PC-9 (cell line): ENCODE results near the gene CHEK2. TPM values are rescaled to one million over a fixed set of nuclear protein-coding genes. Genes with fewer than 3 reads are reported as not detected.
"Not testable (repeated sequence)": the region's sequence is repeated elsewhere in the genome, so short reads cannot be mapped to it uniquely, and the experiment has no call there.

Experiments
- BruUV-seq: library from RNA; stranded (reverse); fragments of 400-500 nt; replicated peaks from 2 replicates; lab custom pipeline; 2021; lab: Mats Ljungman, UMichigan
- CTCF ChIA-PET: fragments of 300-600 bp; sonication (Branson Sonifier 250); formaldehyde crosslinking; loops from one replicate; lab custom pipeline; 2022; ENCODE audit warnings: antibody characterized with exemption; lab: Charles Lee
- POLR2A ChIA-PET: fragments of 300-600 bp; sonication (Branson Sonifier 250); formaldehyde crosslinking; loops from one replicate; lab custom pipeline; 2022; ENCODE audit warnings: antibody characterized with exemption; ENCODE audit not compliant: unreplicated experiment; lab: Charles Lee
- DNase-seq, 2 experiments: peaks; one replicate each; pipeline versions ENCODE4 v3.0.0 to v3.0.0-alpha.2; 2015 to 2022; ENCODE audit warnings: mixed read lengths in 1 of 2
- H2AFZ ChIP-seq: fragments of 200-600 bp; sonication (generic); 2 replicates; pipeline ENCODE4 v1.8.1; 2017; ENCODE audit warnings: antibody characterized with exemption
- H3F3A ChIP-seq: fragments of 200-600 bp; sonication (generic); 2 replicates; pipeline ENCODE4 v1.8.1; 2017; ENCODE audit warnings: antibody characterized with exemption, mild to moderate bottlenecking, low read depth; ENCODE audit not compliant: insufficient read depth
- H3K27ac ChIP-seq: fragments of 200-600 bp; sonication (generic); 2 replicates; pipeline ENCODE4 v1.6.1; 2016; ENCODE audit warnings: mixed run types
- H3K27me3 ChIP-seq: fragments of 200-600 bp; sonication (generic); 2 replicates; pipeline ENCODE4 v1.6.1; 2016; ENCODE audit warnings: low read depth, mixed run types; ENCODE audit not compliant: insufficient read depth
- H3K36me3 ChIP-seq: fragments of 200-600 bp; sonication (generic); 2 replicates; pipeline ENCODE4 v1.6.1; 2016; ENCODE audit warnings: low read depth, mixed run types
- H3K4me1 ChIP-seq: fragments of 200-600 bp; sonication (generic); replicated peaks from 2 replicates; pipeline ENCODE4 v1.6.1; 2016; ENCODE audit warnings: mixed run types; ENCODE audit not compliant: insufficient read depth
- H3K4me2 ChIP-seq: fragments of 200-600 bp; sonication (generic); 2 replicates; pipeline ENCODE4 v1.6.1; 2017; ENCODE audit warnings: mixed run types
- H3K4me3 ChIP-seq: fragments of 200-600 bp; sonication (generic); 2 replicates; pipeline ENCODE4 v1.6.1; 2016; ENCODE audit warnings: mixed run types
- H3K79me2 ChIP-seq: fragments of 200-600 bp; sonication (generic); 2 replicates; pipeline ENCODE4 v1.6.1; 2017; ENCODE audit warnings: low read depth, mixed run types
- H3K9me2 ChIP-seq: fragments of 200-600 bp; sonication (generic); 2 replicates; pipeline ENCODE4 v1.8.1; 2017; ENCODE audit warnings: mild to moderate bottlenecking; ENCODE audit not compliant: insufficient read depth
- H3K9me3 ChIP-seq: fragments of 200-600 bp; sonication (generic); 2 replicates; pipeline ENCODE4 v1.8.1; 2016; ENCODE audit warnings: low read depth; ENCODE audit not compliant: insufficient read depth
- H4K20me1 ChIP-seq: fragments of 200-600 bp; sonication (generic); 2 replicates; pipeline ENCODE4 v1.8.1; 2017; ENCODE audit not compliant: insufficient read depth
- CTCF ChIP-seq: fragments of 200-600 bp; sonication (generic); conservative IDR thresholded peaks from 2 replicates; pipeline ENCODE4 v1.6.1; 2017; ENCODE audit warnings: mixed run types, antibody characterized with exemption, mild to moderate bottlenecking, moderate library complexity
- EZH2 ChIP-seq: fragments of 200-600 bp; sonication (generic); IDR thresholded peaks from 2 replicates; pipeline ENCODE4 v1.8.0; 2017; ENCODE audit warnings: antibody characterized with exemption, low read depth
- intact Hi-C: fragments of 100-400 bp; cut with micrococcal nuclease; formaldehyde crosslinking; loops from one replicate; pipeline ENCODE4 v1.10.0; 2022; ENCODE audit not compliant: unreplicated experiment
- total RNA-seq: library from RNA; stranded (reverse); gene quantifications from 2 replicates; pipeline ENCODE4 v1.2.3, GENCODE V29; 2021

CHEK2 gene
- total RNA-seq, 1 experiment from 2014 or later = 32.8 TPM

GRCh38 chr22:28766628-28767027, 25.0 kb upstream of the CHEK2 start:
- H3K79me2 ChIP-seq = no peaks in the 10 kb centered on the region
- no peaks in the 10 kb centered on the region for H3F3A ChIP-seq
- ChIA-PET POLR2A (no interaction called here), CTCF (interaction anchor here (0.6 kb wide), 1 partner anchor 51 kb away, joined by 11 read pairs; no protein-coding TSS in a partner anchor)
- H3K4me1 ChIP-seq = no peaks in the 10 kb centered on the region
- H2AFZ ChIP-seq = no peak overlapping the region
- H3K27me3 ChIP-seq = no peaks in the 10 kb centered on the region
- H3K4me3 ChIP-seq = no peak overlapping the region
- TF ChIP-seq EZH2 (no peak), CTCF (no peak)
- no peaks in the 10 kb centered on the region for H3K36me3 ChIP-seq
- no peaks in the 10 kb centered on the region for H3K9me2 ChIP-seq
- H3K27ac ChIP-seq = no peak overlapping the region
- intact Hi-C loops = no loop called here
- H3K9me3 ChIP-seq = no peaks in the 10 kb centered on the region
- H3K4me2 ChIP-seq = no peak overlapping the region
- no TSS peak for BruUV-seq
- DNase-seq = no peak
- no peaks in the 10 kb centered on the region for H4K20me1 ChIP-seq

- CTCF ChIA-PET, H3K4me3 ChIP-seq, H3K9me3 ChIP-seq, BruUV-seq, H3K27ac ChIP-seq, H4K20me1 ChIP-seq, DNase-seq, H3K27me3 ChIP-seq, H3K9me2 ChIP-seq, H3K79me2 ChIP-seq, POLR2A ChIA-PET, H3K4me2 ChIP-seq, H3K4me1 ChIP-seq, H3K36me3 ChIP-seq, H2AFZ ChIP-seq, intact Hi-C loops: not testable (repeated sequence)
- H3F3A ChIP-seq = peaks cover 11% of the 10 kb centered on the region
Observed at GRCh38 chr22:28762000-28762399, 20.4 kb upstream of the CHEK2 start.

- intact Hi-C loops = no loop called here
- no peaks in the 10 kb centered on the region for H4K20me1 ChIP-seq
- H3K9me3 ChIP-seq = no peaks in the 10 kb centered on the region
- no peak for TF ChIP-seq EZH2
- no peak for TF ChIP-seq CTCF
- H2AFZ ChIP-seq = no peak overlapping the region
- ChIA-PET CTCF (no interaction called here), POLR2A (interaction anchor here (0.6 kb wide), 1 partner anchor 318 kb away, joined by 5 read pairs; no protein-coding TSS in a partner anchor)
- no peak overlapping the region for H3K27ac ChIP-seq
- H3K4me1 ChIP-seq = peaks cover 8% of the 10 kb centered on the region; the same call in 1 of the 2 replicates
- DNase-seq = no peak
- no TSS peak for BruUV-seq
- H3F3A ChIP-seq = peaks cover 11% of the 10 kb centered on the region
- no peaks in the 10 kb centered on the region for H3K9me2 ChIP-seq
- H3K27me3 ChIP-seq = no peaks in the 10 kb centered on the region
- H3K4me2 ChIP-seq = no peak overlapping the region
- H3K36me3 ChIP-seq = no peaks in the 10 kb centered on the region
- H3K79me2 ChIP-seq = no peaks in the 10 kb centered on the region
- no peak overlapping the region for H3K4me3 ChIP-seq
Observed at GRCh38 chr22:28761449-28761755, 19.8 kb upstream of the CHEK2 start.
